HFFc6 (cell line): ENCODE data around the gene CPS1. TPM values are rescaled to one million over a fixed set of nuclear protein-coding genes. Genes with fewer than 3 reads are reported as not detected.

Experiments
- DNase-seq: peaks from one replicate; pipeline ENCODE4 v3.0.0-alpha.2; 2018
- H3K27ac Mint-ChIP-seq: 2 replicates; pipeline ENCODE4 v1.8.0; 2020; ENCODE audit warnings: mild to moderate bottlenecking, mixed read lengths
- H3K27me3 Mint-ChIP-seq: 2 replicates; pipeline ENCODE4 v1.8.0; 2021; ENCODE audit warnings: mild to moderate bottlenecking, moderate library complexity, mixed read lengths; ENCODE audit not compliant: insufficient read depth
- H3K36me3 Mint-ChIP-seq: 2 replicates; pipeline ENCODE4 v1.8.0; 2021; ENCODE audit warnings: low read depth, mixed read lengths
- H3K4me1 Mint-ChIP-seq: 2 replicates; pipeline ENCODE4 v1.8.0; 2020; ENCODE audit warnings: low read depth, mixed read lengths
- H3K4me3 Mint-ChIP-seq: 2 replicates; pipeline ENCODE4 v1.8.0; 2020; ENCODE audit warnings: mild to moderate bottlenecking, moderate library complexity, mixed read lengths
- H3K9me3 Mint-ChIP-seq: 2 replicates; pipeline ENCODE4 v1.8.0; 2020; ENCODE audit warnings: mild to moderate bottlenecking, mixed read lengths
- total RNA-seq, 6 experiments: library from RNA; stranded (reverse); fragmentation: NEBNext Ultra II Directional; extraction: Animal tissue kit (Norgen Biotek cat#: 25700); gene quantifications; 2 replicates in 1 of 6; 3 replicates in 5 of 6; pipeline ENCODE4 v1.2.3, GENCODE V29; 2021
- TF ChIP-seq, protein P1 (sequence below): fragments of 200-600 bp; sonication (generic); IDR thresholded peaks from 2 replicates; pipeline ENCODE4 v1.5.0; 2021; ENCODE audit warnings: antibody characterized with exemption, mild to moderate bottlenecking

CPS1 gene
- total RNA-seq, 6 experiments from 2014 or later: 1.6 to 5.2 (median 3.1) TPM

- H3K36me3 Mint-ChIP-seq: no peaks in the 10 kb centered on the region
- peaks cover 19% of the 10 kb centered on the region for H3K9me3 Mint-ChIP-seq
- no peak overlapping the region for H3K27ac Mint-ChIP-seq
- H3K4me3 Mint-ChIP-seq: no peak overlapping the region
- H3K4me1 Mint-ChIP-seq: no peaks in the 10 kb centered on the region
- no peak for DNase-seq
- H3K27me3 Mint-ChIP-seq: no peaks in the 10 kb centered on the region
- TF ChIP-seq, protein P1, sequence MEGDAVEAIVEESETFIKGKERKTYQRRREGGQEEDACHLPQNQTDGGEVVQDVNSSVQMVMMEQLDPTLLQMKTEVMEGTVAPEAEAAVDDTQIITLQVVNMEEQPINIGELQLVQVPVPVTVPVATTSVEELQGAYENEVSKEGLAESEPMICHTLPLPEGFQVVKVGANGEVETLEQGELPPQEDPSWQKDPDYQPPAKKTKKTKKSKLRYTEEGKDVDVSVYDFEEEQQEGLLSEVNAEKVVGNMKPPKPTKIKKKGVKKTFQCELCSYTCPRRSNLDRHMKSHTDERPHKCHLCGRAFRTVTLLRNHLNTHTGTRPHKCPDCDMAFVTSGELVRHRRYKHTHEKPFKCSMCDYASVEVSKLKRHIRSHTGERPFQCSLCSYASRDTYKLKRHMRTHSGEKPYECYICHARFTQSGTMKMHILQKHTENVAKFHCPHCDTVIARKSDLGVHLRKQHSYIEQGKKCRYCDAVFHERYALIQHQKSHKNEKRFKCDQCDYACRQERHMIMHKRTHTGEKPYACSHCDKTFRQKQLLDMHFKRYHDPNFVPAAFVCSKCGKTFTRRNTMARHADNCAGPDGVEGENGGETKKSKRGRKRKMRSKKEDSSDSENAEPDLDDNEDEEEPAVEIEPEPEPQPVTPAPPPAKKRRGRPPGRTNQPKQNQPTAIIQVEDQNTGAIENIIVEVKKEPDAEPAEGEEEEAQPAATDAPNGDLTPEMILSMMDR: no peak
Observed at GRCh38 chr2:210722092-210722491, 165.7 kb downstream of the CPS1 start.

- Mint-ChIP-seq H3K36me3 (no peaks in the 10 kb centered on the region), H3K9me3 (peaks cover 30% of the 10 kb centered on the region), H3K4me1 (no peaks in the 10 kb centered on the region), H3K4me3 (no peak overlapping the region), H3K27me3 (no peaks in the 10 kb centered on the region), H3K27ac (no peak overlapping the region)
- no peak for DNase-seq
- TF ChIP-seq, protein P1: no peak
Observed at GRCh38 chr2:210727549-210727948, 171.2 kb downstream of the CPS1 start.

Other genes starting within 250 kb of the CPS1 start
- gene MYL1, start 241.4 kb upstream of the CPS1 start, total RNA-seq: not detected
- gene LANCL1, start 79.8 kb upstream of the CPS1 start, total RNA-seq: 10 to 100 TPM; 36.4 to 54.5 (median 43.8) TPM